Measurements from ENCODE around the gene PTPN14.

The PTPN14 gene

DNA sequence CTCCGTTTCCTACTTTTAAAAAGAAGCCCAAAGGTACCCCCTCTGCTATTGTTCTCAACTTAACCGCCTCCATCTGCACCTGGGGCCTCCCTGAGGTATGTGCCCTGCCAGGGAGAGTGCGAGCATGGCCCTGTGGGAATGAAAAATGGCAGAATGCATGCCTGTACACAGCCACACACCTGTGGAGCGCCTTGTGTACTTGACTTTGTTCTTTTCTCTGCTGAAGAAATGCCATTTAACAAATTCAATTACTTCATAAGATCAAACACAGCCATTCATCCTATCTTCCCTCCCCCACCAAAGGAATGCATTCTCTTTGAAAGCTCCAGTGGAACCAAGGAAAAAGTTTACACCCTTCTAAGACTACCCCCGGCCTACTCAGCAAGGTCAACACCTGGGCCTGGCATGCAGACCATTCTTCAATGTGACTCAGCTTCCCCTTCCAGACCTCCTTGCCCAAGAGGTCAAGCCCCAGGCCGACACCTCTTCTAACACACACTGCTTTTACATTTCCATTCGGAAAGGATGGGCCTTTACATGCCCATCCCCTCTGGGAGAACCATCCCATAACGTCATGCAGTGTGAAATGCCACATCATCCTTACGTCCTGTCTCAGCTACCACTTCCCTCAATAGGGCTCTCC, 146.7 kb downstream of the PTPN14 start:
- no peak for DNase-seq (ENCODE audit: low read depth in 1 of 2, low spot score in 1 of 2)
- no peak for TF ChIP-seq POLR2AphosphoS5 (IDR thresholded peaks at IDR 0.05; ENCODE audit: low read depth)
- TF ChIP-seq SPI1 (IDR thresholded peaks at IDR 0.05; ENCODE audit: borderline replicate concordance, low read depth) = no peak
- no peak overlapping the region for H3K27ac ChIP-seq (replicated peaks)
- H3K4me3 ChIP-seq (replicated peaks; ENCODE audit: insufficient read depth, low read length) = no peak overlapping the region
- no peaks in the 10 kb centered on the region for H3K27me3 ChIP-seq (ENCODE audit: insufficient read depth, poor library complexity, severe bottlenecking)

DNA sequence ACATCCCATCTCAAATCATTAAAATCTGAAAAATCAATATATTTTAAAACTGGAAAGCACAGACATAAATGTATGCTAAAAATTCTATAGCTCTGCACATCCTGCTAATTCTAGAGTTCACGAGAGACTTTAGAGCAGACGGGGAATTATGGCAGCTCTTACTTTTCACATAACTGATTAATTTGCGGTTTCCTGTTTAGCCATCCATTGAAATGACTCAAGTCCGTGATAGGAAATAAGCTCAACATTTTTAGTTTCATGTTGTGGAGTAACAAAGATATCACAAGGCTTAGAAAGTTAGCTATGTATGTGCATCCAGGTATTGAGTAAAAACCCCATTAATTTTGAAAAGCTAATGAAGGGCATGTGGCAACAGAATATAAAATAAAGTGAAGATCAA, 147.2 kb downstream of the PTPN14 start:
- TF ChIP-seq, protein P1, sequence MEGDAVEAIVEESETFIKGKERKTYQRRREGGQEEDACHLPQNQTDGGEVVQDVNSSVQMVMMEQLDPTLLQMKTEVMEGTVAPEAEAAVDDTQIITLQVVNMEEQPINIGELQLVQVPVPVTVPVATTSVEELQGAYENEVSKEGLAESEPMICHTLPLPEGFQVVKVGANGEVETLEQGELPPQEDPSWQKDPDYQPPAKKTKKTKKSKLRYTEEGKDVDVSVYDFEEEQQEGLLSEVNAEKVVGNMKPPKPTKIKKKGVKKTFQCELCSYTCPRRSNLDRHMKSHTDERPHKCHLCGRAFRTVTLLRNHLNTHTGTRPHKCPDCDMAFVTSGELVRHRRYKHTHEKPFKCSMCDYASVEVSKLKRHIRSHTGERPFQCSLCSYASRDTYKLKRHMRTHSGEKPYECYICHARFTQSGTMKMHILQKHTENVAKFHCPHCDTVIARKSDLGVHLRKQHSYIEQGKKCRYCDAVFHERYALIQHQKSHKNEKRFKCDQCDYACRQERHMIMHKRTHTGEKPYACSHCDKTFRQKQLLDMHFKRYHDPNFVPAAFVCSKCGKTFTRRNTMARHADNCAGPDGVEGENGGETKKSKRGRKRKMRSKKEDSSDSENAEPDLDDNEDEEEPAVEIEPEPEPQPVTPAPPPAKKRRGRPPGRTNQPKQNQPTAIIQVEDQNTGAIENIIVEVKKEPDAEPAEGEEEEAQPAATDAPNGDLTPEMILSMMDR (IDR thresholded peaks at IDR 0.05; ENCODE audit: insufficient read depth, low read length) = no peak
- no peak for TF ChIP-seq SPI1 (IDR thresholded peaks at IDR 0.05; ENCODE audit: borderline replicate concordance, low read depth)
- TF ChIP-seq GABPA (IDR thresholded peaks at IDR 0.05; ENCODE audit: low read depth) = no peak
- TF ChIP-seq, protein P2, sequence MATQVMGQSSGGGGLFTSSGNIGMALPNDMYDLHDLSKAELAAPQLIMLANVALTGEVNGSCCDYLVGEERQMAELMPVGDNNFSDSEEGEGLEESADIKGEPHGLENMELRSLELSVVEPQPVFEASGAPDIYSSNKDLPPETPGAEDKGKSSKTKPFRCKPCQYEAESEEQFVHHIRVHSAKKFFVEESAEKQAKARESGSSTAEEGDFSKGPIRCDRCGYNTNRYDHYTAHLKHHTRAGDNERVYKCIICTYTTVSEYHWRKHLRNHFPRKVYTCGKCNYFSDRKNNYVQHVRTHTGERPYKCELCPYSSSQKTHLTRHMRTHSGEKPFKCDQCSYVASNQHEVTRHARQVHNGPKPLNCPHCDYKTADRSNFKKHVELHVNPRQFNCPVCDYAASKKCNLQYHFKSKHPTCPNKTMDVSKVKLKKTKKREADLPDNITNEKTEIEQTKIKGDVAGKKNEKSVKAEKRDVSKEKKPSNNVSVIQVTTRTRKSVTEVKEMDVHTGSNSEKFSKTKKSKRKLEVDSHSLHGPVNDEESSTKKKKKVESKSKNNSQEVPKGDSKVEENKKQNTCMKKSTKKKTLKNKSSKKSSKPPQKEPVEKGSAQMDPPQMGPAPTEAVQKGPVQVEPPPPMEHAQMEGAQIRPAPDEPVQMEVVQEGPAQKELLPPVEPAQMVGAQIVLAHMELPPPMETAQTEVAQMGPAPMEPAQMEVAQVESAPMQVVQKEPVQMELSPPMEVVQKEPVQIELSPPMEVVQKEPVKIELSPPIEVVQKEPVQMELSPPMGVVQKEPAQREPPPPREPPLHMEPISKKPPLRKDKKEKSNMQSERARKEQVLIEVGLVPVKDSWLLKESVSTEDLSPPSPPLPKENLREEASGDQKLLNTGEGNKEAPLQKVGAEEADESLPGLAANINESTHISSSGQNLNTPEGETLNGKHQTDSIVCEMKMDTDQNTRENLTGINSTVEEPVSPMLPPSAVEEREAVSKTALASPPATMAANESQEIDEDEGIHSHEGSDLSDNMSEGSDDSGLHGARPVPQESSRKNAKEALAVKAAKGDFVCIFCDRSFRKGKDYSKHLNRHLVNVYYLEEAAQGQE (IDR thresholded peaks at IDR 0.05; ENCODE audit: insufficient replicate concordance, low read depth) = no peak
- TF ChIP-seq POLR2AphosphoS5 (IDR thresholded peaks at IDR 0.05; ENCODE audit: low read depth) = no peak
- Histone ChIP-seq H3K27me3 (ENCODE audit: insufficient read depth, poor library complexity, severe bottlenecking) (no peaks in the 10 kb centered on the region), H3K27ac (replicated peaks) (no peak overlapping the region), H3K4me3 (replicated peaks; ENCODE audit: insufficient read depth, low read length) (no peak overlapping the region)
- no peak for DNase-seq (ENCODE audit: low read depth in 1 of 2, low spot score in 1 of 2)

DNA sequence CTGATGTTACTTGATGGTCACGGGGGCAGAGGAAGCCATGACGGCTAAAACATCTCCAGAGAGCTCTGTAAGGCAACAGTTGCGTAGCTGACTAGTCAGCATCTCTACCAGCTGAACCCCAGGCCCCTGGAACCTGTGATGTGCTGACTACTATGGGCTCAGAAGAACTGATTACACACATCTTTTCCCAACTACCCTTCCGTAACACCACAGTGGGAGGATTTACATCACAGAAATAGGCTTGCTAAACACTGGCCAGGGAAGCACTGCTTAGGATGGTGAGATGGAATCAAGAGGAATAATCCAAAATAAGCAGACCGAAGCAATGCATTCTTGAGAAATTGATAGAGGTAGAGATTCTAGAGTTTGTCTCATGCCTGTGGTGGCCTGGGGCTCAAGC, 148.0 kb downstream of the PTPN14 start:
- H3K4me3 ChIP-seq (replicated peaks; ENCODE audit: insufficient read depth, low read length) = no peak overlapping the region
- H3K27me3 ChIP-seq (ENCODE audit: insufficient read depth, poor library complexity, severe bottlenecking) = no peaks in the 10 kb centered on the region
- DNase-seq (ENCODE audit: low read depth in 1 of 2, low spot score in 1 of 2) = no peak
- H3K27ac ChIP-seq (replicated peaks) = no peak overlapping the region
- TF ChIP-seq SPI1 (IDR thresholded peaks at IDR 0.05; ENCODE audit: borderline replicate concordance, low read depth) (no peak), POLR2AphosphoS5 (IDR thresholded peaks at IDR 0.05; ENCODE audit: low read depth) (no peak), GABPA (IDR thresholded peaks at IDR 0.05; ENCODE audit: low read depth) (no peak)
- TF ChIP-seq, protein P2 (IDR thresholded peaks at IDR 0.05; ENCODE audit: insufficient replicate concordance, low read depth) = no peak
- TF ChIP-seq, protein P1 (IDR thresholded peaks at IDR 0.05; ENCODE audit: insufficient read depth, low read length) = no peak

DNA sequence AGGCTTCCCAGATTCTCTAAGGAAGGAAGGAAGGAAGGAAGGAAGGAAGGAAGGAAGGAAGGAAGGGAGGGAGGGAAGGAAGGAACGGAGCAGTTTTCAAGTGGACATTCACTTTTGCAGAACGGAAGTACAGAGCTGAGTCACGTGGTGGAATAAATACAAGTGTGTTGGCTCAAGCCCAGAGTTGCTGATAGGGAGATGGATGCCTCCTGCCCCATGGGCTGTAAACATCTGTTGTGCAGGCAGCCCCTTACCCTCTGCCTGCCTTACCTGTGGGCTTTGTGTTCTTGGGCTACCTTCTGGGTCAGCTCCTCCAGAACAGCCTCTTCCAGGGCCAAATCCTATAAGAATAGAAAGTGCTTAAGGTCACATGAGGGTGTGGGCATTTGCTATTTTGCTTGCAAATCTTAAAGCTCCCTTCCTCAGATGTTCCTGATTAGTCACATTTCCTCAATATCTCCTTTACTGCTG, 148.8 kb downstream of the PTPN14 start:
- Histone ChIP-seq H3K4me3 (replicated peaks; ENCODE audit: insufficient read depth, low read length) (no peak overlapping the region), H3K27me3 (ENCODE audit: insufficient read depth, poor library complexity, severe bottlenecking) (no peaks in the 10 kb centered on the region), H3K27ac (replicated peaks) (no peak overlapping the region)
- no peak for DNase-seq (ENCODE audit: low read depth in 1 of 2, low spot score in 1 of 2)
- TF ChIP-seq, protein P1 (IDR thresholded peaks at IDR 0.05; ENCODE audit: insufficient read depth, low read length) = no peak
- TF ChIP-seq, protein P2 (IDR thresholded peaks at IDR 0.05; ENCODE audit: insufficient replicate concordance, low read depth) = no peak
- TF ChIP-seq SPI1 (IDR thresholded peaks at IDR 0.05; ENCODE audit: borderline replicate concordance, low read depth) (no peak), GABPA (IDR thresholded peaks at IDR 0.05; ENCODE audit: low read depth) (no peak)
